AG09309 (cell line): ENCODE results near the gene ZNRF3.
"Not testable (repeated sequence)": the region's sequence is repeated elsewhere in the genome, so short reads cannot be mapped to it uniquely, and the experiment has no call there.

Experiments used
- DNase-seq: peaks from one replicate; pipeline ENCODE4 v3.0.0-alpha.2; 2010; ENCODE audit warnings: low read depth
- H3K4me3 ChIP-seq: 2 replicates; pipeline ENCODE4 v1.5.1; 2011; ENCODE audit warnings: mild to moderate bottlenecking, low read depth, low read length, moderate library complexity; ENCODE audit not compliant: control insufficient read depth
- CTCF ChIP-seq: IDR thresholded peaks from 2 replicates; pipeline ENCODE4 v1.5.1; 2011; ENCODE audit warnings: mild to moderate bottlenecking, low read depth, low read length, inconsistent platforms; ENCODE audit not compliant: insufficient read depth, control insufficient read depth; ENCODE audit errors: missing control alignments

Gene ZNRF3

GRCh38 chr22:29037340-29037932, 154.1 kb downstream of the ZNRF3 start:
- DNase-seq: no peak
- TF ChIP-seq CTCF: no peak
- H3K4me3 ChIP-seq: no peak overlapping the region

GRCh38 chr22:29039148-29039547, 155.8 kb downstream of the ZNRF3 start:
- DNase-seq: no peak
- no peak overlapping the region for H3K4me3 ChIP-seq
- TF ChIP-seq CTCF: no peak

- not testable (repeated sequence) for DNase-seq
Observed at GRCh38 chr22:29039684-29040083, 156.3 kb downstream of the ZNRF3 start.

GRCh38 chr22:29040385-29041275, 157.3 kb downstream of the ZNRF3 start:
- TF ChIP-seq CTCF: peak; percentile 89
- H3K4me3 ChIP-seq: no peak overlapping the region
- DNase-seq: peak; percentile 79

More at GRCh38 chr22:29039684-29040083, 156.3 kb downstream of the ZNRF3 start:
- H3K4me3 ChIP-seq: not testable (repeated sequence)

GRCh38 chr22:29041408-29041807, 158.0 kb downstream of the ZNRF3 start:
- no peak overlapping the region for H3K4me3 ChIP-seq
- DNase-seq: no peak
- TF ChIP-seq CTCF: no peak

GRCh38 chr22:29043906-29044575, 160.7 kb downstream of the ZNRF3 start:
- DNase-seq: no peak
- TF ChIP-seq CTCF: no peak

More at GRCh38 chr22:29043906-29044575, 160.7 kb downstream of the ZNRF3 start:
- no peak overlapping the region for H3K4me3 ChIP-seq
